SKM-1 treated with dmso at 0.1 percent for 144 hours (cell line): Measurements from ENCODE around the gene RTL1.

Experiments
- DNase-seq: peaks from one replicate; lab custom pipeline; 2025; ENCODE audit not compliant: unreplicated experiment; lab: John Stamatoyannopoulos, UW

The RTL1 gene

DNA sequence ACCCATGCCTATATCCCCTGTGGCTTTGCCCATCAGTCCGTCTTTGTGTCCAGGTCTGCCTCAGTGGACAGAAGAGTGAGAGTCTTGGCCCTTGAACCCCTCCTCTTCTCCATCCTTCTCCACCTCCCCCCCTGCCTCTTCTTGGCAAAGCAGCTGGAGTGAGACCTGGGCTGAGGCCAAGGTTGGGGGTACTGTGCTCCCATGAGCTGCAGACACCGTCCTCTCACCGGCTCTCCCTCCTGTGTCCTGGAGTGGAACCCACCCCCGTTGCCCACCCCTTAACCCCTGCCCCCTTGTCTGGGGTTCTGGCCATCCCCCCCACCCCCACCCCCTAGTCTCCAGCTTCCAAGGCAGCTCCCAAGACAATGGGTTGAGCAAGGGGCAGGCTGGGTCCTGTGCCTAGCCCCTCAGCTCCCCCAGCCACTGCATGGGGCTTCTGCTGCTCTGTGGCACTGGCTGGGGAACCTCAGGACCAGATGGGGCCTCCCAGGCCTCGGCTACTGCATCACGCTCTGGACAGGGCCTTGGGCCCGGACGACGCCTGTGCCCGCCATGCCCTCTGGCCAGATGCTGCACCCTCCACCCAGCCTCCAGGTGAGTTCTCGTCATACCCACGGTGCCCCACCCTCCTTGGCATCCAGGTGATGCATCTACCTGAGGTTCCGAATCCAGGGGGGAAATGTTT is 35.7 kb downstream of the RTL1 start:
- no peak for DNase-seq

DNA sequence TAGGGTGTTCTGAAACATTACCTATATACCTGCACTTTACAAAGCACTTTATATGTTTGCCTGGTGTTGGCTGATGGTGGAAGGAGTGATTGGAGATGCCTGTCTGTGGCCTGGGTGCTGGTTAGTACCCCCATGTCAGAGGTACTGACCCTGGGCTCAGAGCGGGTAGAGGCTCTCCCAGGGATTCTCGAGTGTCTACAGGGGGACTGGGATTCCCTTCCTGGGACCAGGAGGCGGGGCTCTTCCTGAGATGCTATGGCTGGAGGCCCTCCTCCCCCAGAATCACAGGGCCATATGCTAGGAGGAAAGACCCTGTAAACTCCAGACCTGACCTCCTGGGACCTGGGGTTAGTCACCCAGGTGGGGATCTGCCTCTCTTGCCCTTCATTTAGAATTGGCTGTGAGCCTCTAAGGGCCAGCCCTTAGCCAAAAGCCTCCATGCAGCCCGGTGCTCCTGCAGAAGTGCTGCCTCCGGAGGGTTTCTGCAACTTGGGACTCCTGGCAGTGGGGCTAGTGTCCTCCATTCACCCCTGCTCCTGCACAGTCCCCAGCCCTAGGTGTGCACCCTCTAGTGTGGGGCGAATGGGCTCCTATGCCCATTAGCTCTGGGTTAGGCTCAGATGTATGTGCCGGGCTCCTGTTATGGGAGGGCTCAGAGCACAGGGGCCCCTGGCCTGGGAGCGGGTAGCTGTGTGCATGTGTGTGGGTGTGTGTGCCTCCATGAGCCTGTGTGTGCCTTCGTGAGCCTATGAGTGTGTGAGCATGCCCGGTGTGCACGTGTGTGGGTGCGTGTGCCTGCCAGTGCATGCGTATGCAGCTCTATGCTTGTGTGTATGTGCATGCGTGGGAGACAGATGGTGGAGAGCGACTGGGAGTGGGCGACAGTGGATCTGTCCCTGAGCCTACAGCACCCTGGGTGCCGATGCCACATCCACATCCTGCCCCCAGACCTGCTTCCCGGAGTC is 36.6 kb downstream of the RTL1 start:
- DNase-seq = no peak

GRCh38 chr14:100865682-100866591 is 37.6 kb downstream of the RTL1 start:
- no peak for DNase-seq

- DNase-seq = no peak
Observed at GRCh38 chr14:100864960-100865681, 38.4 kb downstream of the RTL1 start.

DNA sequence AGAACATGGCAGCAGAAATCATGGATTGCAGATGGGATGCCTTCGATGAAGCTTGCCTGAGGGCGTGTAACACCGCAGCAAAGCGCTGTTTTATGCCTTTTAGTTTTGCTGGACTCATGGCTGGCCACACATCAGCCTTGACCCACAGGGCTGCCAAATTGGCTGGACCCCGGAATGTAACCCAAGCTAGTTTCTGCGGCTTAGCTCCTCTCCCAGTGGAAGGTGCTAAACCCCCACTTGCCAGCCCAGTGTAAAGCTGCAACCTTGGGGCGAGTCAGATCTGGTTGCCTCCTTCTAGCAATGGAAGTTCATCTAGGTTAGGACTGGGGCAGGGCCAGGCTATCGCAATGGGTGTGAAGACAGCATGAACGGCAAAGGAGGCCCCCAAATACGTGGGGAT is 39.3 kb downstream of the RTL1 start:
- DNase-seq = no peak

GRCh38 chr14:100862793-100863192 is 40.7 kb downstream of the RTL1 start:
- no peak for DNase-seq

- DNase-seq = no peak
Observed at GRCh38 chr14:100862277-100862676, 41.2 kb downstream of the RTL1 start.

GRCh38 chr14:100861937-100862247 is 41.6 kb downstream of the RTL1 start:
- DNase-seq = no peak

- no peak for DNase-seq
Observed at GRCh38 chr14:100861188-100861936, 42.2 kb downstream of the RTL1 start.

DNA sequence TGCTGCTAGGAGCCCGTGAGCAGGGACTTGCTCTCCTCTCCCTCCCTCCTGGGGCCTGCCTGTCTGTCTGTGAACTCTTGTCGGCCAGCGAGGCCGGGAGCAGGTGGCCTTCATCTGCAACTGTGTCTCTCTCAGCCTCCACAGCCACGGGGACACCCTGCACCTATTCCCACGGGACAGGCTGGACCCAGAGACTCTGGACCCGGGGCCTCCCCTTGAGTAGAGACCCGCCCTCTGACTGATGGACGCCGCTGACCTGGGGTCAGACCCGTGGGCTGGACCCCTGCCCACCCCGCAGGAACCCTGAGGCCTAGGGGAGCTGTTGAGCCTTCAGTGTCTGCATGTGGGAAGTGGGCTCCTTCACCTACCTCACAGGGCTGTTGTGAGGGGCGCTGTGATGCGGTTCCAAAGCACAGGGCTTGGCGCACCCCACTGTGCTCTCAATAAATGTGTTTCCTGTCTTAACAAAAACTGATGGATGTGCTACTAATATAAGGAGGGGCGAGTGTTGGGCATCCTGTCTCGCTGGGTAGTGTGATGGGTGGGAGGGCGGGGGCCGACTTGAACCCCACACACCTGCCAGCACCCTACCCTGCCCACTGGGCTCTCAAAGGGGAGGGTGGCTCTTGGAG is 42.9 kb downstream of the RTL1 start:
- DNase-seq = no peak

GRCh38 chr14:100859781-100860180 is 43.7 kb downstream of the RTL1 start:
- no peak for DNase-seq

GRCh38 chr14:100858838-100859220 is 44.7 kb downstream of the RTL1 start:
- DNase-seq = no peak

DNA sequence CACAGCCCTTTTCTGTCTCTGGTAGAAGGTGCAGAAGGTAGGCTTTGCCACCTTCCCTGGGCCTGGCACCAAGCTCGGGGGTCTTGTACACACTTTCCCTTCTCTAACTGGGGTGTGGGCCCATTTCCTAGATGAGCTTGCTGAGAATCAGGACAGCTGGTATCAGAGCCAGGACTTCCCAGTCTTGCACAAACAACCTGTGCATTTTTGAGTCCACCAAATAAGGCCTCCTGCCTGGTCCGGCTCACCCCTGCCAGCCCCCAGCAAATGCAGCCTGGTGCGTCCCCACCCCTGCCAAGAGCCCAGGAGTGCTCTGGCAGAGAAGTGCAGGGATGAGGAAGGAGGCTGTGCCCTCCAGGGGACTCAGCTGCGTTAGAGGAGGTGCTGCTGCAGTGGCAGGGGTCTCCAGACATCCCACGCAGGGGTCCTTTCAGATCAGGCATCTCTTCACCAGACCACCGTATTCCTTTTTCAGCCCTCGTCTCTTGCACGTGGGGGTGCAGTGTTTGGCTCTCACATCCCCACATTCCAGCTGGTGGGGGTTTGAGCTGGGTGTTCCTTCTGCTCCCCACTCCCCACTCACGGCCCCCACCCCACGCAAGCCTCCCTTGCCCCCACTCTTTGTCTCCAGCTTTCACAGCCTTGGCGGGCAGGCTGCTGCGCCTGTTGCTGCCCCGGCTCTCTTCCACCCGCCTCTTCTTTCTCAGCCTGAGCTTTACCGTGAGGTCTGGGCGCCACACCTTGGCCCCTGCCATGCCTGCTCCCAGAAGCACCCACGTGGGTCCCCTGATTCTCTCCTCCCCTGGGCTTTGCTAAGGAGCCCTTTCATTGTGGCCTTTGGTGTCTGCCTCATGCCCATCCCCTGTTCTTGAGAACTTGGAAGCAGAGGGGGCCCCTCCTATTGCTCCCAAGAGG is 45.3 kb downstream of the RTL1 start:
- DNase-seq = no peak

- no peak for DNase-seq
Observed at GRCh38 chr14:100857233-100857922, 46.1 kb downstream of the RTL1 start.

GRCh38 chr14:100856056-100856950 is 47.2 kb downstream of the RTL1 start:
- DNase-seq = no peak

DNA sequence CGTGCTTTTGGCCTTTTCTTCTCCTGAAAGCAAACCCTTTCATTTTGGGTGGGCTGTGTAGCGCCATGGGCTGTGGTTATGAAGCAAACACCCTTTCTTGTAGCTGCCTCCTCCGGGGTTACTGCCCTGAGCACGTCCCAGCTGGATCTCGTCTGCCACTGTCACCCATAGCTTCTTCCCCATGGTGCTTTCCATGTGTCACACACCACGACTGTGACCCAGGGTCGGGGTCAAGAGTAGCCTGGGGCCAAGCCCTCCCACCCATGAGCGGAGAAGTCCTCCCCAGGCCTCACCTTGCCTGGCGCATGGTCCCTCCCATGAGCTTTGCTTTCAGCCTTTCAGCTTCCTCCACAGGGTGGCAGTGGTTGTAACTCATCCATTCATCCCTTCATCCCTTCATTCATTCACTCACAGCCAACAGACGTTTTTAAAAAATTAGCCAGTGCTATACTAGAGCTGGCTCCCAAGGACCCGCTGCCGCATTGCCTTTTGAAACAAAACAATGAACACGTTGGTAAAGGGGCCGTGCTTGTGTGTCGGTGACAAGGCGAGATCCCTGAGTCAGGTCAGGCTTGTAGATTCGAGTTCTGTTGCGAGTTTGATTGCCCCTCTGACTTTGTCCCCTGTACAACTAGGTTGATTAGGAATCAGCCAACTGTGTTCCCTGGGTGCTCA is 48.1 kb downstream of the RTL1 start:
- no peak for DNase-seq
